Measurements from ENCODE around the gene NR3C2. TPM values are rescaled to one million over a fixed set of nuclear protein-coding genes. Genes with fewer than 3 reads are reported as not detected.

NR3C2 gene
- total and polyA plus RNA-seq, 4 donors = 2.8 to 43.9 (median 11.5) TPM

GRCh38 chr4:148345509-148345908 lies 96.7 kb downstream of the NR3C2 start:
- no peak overlapping the region for H3K4me3 ChIP-seq
- no peak for ATAC-seq (ENCODE audit: insufficient read depth, low FRiP score)
- no peak for TF ChIP-seq CTCF (IDR thresholded peaks at IDR 0.05; ENCODE audit: control extremely low read depth, extremely low read depth)
- peaks cover 0 to 14% (median 9%) of the 10 kb centered on the region in 5 donors for H3K4me1 ChIP-seq (ENCODE audit: control insufficient read depth in 5 of 5, insufficient read depth in 5 of 5, low read length in 5 of 5)
- H3K27me3 ChIP-seq (ENCODE audit: control insufficient read depth in 3 of 3, insufficient read depth in 3 of 3, low read length in 2 of 3) = no peaks in the 10 kb centered on the region
- no peak for DNase-seq
- no peak overlapping the region for H3K9ac ChIP-seq (ENCODE audit: insufficient read depth in 1 of 2, low read length in 2 of 2)
- H3K36me3 ChIP-seq (ENCODE audit: control insufficient read depth in 4 of 4, insufficient read depth in 4 of 4, low read length in 4 of 4) = no peaks in the 10 kb centered on the region
- H3K9me3 ChIP-seq (ENCODE audit: control insufficient read depth in 4 of 4, insufficient read depth in 3 of 4, low read length in 3 of 4) = no peaks in the 10 kb centered on the region
- H3K27ac ChIP-seq (ENCODE audit: low read depth in 1 of 2, low read length in 1 of 2) = no peak overlapping the region
- WGBS, 2 donors = 74 to 77% methylated on average over 5 of the region's 5 CpGs

GRCh38 chr4:148344941-148345340 lies 97.3 kb downstream of the NR3C2 start:
- 64 to 69% methylated on average over 1 of the region's 1 CpG for WGBS, 2 donors

GRCh38 chr4:148344352-148344751 lies 97.9 kb downstream of the NR3C2 start:
- Histone ChIP-seq H3K27ac (ENCODE audit: low read depth in 1 of 2, low read length in 1 of 2) (no peak overlapping the region), H3K36me3 (ENCODE audit: control insufficient read depth in 4 of 4, insufficient read depth in 4 of 4, low read length in 4 of 4) (no peaks in the 10 kb centered on the region), H3K9me3 (ENCODE audit: control insufficient read depth in 4 of 4, insufficient read depth in 3 of 4, low read length in 3 of 4) (no peaks in the 10 kb centered on the region), H3K9ac (ENCODE audit: insufficient read depth in 1 of 2, low read length in 2 of 2) (no peak overlapping the region), H3K27me3 (ENCODE audit: control insufficient read depth in 3 of 3, insufficient read depth in 3 of 3, low read length in 2 of 3) (no peaks in the 10 kb centered on the region), H3K4me1 (ENCODE audit: control insufficient read depth in 5 of 5, insufficient read depth in 5 of 5, low read length in 5 of 5) (peaks cover 0 to 14% (median 9%) of the 10 kb centered on the region in 5 donors), H3K4me3 (no peak overlapping the region)
- no peak for ATAC-seq (ENCODE audit: insufficient read depth, low FRiP score)
- WGBS, 2 donors = 67 to 69% methylated on average over 2 of the region's 2 CpGs
- TF ChIP-seq CTCF (IDR thresholded peaks at IDR 0.05; ENCODE audit: control extremely low read depth, extremely low read depth) = no peak
- DNase-seq = peak in 1 of 3 donors; percentile 21

More at GRCh38 chr4:148344941-148345340, 97.3 kb downstream of the NR3C2 start:
- Histone ChIP-seq H3K4me3 (no peak overlapping the region), H3K27me3 (ENCODE audit: control insufficient read depth in 3 of 3, insufficient read depth in 3 of 3, low read length in 2 of 3) (no peaks in the 10 kb centered on the region), H3K27ac (ENCODE audit: low read depth in 1 of 2, low read length in 1 of 2) (no peak overlapping the region), H3K4me1 (ENCODE audit: control insufficient read depth in 5 of 5, insufficient read depth in 5 of 5, low read length in 5 of 5) (peaks cover 0 to 14% (median 9%) of the 10 kb centered on the region in 5 donors), H3K36me3 (ENCODE audit: control insufficient read depth in 4 of 4, insufficient read depth in 4 of 4, low read length in 4 of 4) (no peaks in the 10 kb centered on the region), H3K9ac (ENCODE audit: insufficient read depth in 1 of 2, low read length in 2 of 2) (no peak overlapping the region), H3K9me3 (ENCODE audit: control insufficient read depth in 4 of 4, insufficient read depth in 3 of 4, low read length in 3 of 4) (no peaks in the 10 kb centered on the region)
- DNase-seq (peak in 2 of 3 donors; percentile 71 to 82), ATAC-seq (ENCODE audit: insufficient read depth, low FRiP score) (no peak)
- TF ChIP-seq CTCF (IDR thresholded peaks at IDR 0.05; ENCODE audit: control extremely low read depth, extremely low read depth) = no peak

All from lung (tissue), 12 donors.